LNCaP clone FGC (cell line): ENCODE data around the gene RAD51B.
A peak's percentile ranks its signal among the peaks of the same experiment; 100 is the strongest.

Experiments
- DNase-seq: peaks from one replicate; pipeline ENCODE4 v3.0.0-alpha.2; 2011; ENCODE audit warnings: low read depth
- H3K4me3 ChIP-seq: 2 replicates; pipeline ENCODE4 v1.5.1; 2011; ENCODE audit warnings: mild to moderate bottlenecking, low read depth, low read length, control low read depth
- TF ChIP-seq, protein P1 (sequence below): IDR thresholded peaks from 2 replicates; pipeline ENCODE4 v1.5.1; 2012; ENCODE audit warnings: mild to moderate bottlenecking; ENCODE audit not compliant: control insufficient read depth, insufficient read depth; ENCODE audit errors: extremely low read depth

RAD51B gene

GRCh38 chr14:68164711-68165113 is 345.1 kb downstream of the RAD51B start:
- peak; percentile 94 for DNase-seq
- H3K4me3 ChIP-seq, result no peak overlapping the region
- TF ChIP-seq, protein P1, sequence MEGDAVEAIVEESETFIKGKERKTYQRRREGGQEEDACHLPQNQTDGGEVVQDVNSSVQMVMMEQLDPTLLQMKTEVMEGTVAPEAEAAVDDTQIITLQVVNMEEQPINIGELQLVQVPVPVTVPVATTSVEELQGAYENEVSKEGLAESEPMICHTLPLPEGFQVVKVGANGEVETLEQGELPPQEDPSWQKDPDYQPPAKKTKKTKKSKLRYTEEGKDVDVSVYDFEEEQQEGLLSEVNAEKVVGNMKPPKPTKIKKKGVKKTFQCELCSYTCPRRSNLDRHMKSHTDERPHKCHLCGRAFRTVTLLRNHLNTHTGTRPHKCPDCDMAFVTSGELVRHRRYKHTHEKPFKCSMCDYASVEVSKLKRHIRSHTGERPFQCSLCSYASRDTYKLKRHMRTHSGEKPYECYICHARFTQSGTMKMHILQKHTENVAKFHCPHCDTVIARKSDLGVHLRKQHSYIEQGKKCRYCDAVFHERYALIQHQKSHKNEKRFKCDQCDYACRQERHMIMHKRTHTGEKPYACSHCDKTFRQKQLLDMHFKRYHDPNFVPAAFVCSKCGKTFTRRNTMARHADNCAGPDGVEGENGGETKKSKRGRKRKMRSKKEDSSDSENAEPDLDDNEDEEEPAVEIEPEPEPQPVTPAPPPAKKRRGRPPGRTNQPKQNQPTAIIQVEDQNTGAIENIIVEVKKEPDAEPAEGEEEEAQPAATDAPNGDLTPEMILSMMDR, result no peak

GRCh38 chr14:68165274-68165843 is 345.8 kb downstream of the RAD51B start:
- TF ChIP-seq, protein P1, result no peak
- no peak for DNase-seq
- 0 out of 2 replicates have a peak overlapping the region, but pooled peaks have one; percentile 22 for H3K4me3 ChIP-seq

DNA sequence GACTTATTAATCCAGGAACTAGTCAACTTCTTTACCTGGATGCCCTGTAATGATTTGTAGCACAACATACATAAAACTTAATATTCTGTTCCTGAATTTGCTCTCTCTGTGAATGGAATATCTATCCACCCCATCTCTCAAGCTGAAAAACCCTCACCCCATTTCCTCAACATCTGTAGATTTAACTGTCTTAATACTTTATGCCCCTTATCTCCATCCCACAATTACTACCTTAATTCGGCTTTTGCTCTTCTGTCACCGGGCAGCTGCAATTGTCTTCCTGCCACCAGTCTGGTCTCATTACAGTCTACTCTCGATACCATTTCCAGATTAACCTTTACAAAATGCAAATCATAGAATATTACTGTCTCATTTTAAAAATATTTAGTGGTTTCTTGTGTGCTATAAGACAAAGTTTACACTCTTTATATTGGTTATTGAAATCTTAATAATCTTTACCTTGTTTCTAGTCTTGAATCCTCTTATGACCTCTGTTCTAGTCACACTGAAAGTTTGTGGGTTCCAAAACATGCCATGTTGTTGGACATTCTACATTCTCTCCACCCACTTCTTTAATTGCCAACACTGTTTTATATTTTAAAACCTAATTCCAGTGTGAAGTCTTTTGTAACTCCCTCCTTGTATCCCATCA is 347.3 kb downstream of the RAD51B start:
- DNase-seq, result no peak
- no peak overlapping the region for H3K4me3 ChIP-seq
- TF ChIP-seq, protein P1, result no peak

GRCh38 chr14:68167383-68168087 is 348.0 kb downstream of the RAD51B start:
- TF ChIP-seq, protein P1, result no peak
- no peak overlapping the region for H3K4me3 ChIP-seq
- no peak for DNase-seq

- DNase-seq, result no peak
- TF ChIP-seq, protein P1, result no peak
- H3K4me3 ChIP-seq, result no peak overlapping the region
These were observed 349.0 kb downstream of the RAD51B start for GRCh38 chr14:68168460-68169109.

GRCh38 chr14:68172216-68172615 is 352.6 kb downstream of the RAD51B start:
- TF ChIP-seq, protein P1, result no peak
- H3K4me3 ChIP-seq, result no peak overlapping the region
- DNase-seq, result no peak
